ENCODE data around the gene TMEM127.

- TF ChIP-seq EP300 (IDR thresholded peaks at IDR 0.05) (no peak), POLR2A (IDR thresholded peaks at IDR 0.05) (no peak), CTCF (IDR thresholded peaks at IDR 0.05) (no peak)
These were observed 25.3 kb downstream of the TMEM127 start for GRCh38 chr2:96240341-96241038.
